Body of pancreas (tissue), 4 donors: ENCODE measurements around the gene TEDDM1.

Experiments
- CTCF ChIP-seq, 7 experiments: fragments of 450-650 bp in 4 of 7; fragments of 200-600 bp in 3 of 7; sonication (generic) in 3 of 7; IDR thresholded peaks; one replicate each; pipeline ENCODE4 v1.5.1; 2016 to 2019; ENCODE audit warnings: antibody characterized with exemption in 7 of 7
- POLR2A ChIP-seq, 3 donors: fragments of 450-650 bp; IDR thresholded peaks; one replicate each; pipeline ENCODE4 v1.6.1; 2016; ENCODE audit warnings: antibody characterized with exemption in 3 of 3, mild to moderate bottlenecking in 2 of 3

GRCh38 chr1:182408435-182409075, 8.1 kb upstream of the TEDDM1 start:
- no peak for TF ChIP-seq CTCF (IDR thresholded peaks at IDR 0.05)
- TF ChIP-seq POLR2A (IDR thresholded peaks at IDR 0.05) = no peak
